Gastroesophageal sphincter (tissue), 4 donors: ENCODE data around the gene RTF2. TPM values are rescaled to one million over a fixed set of nuclear protein-coding genes. Genes with fewer than 3 reads are reported as not detected.

Source experiments
- ATAC-seq: fragments of 150-250 bp; one replicate; pipeline ENCODE4 v1.9.1; 2016; ENCODE audit warnings: mild to moderate bottlenecking, moderate library complexity
- H3K27ac ChIP-seq, 4 donors: fragments of 200-600 bp; sonication (generic) in 3 of 4; 1 replicate in 3 of 4; 2 replicates in 1 of 4; pipeline ENCODE4 v1.5.1; 2016 to 2019
- H3K27me3 ChIP-seq: fragments of 200-600 bp; sonication (generic); one replicate; pipeline ENCODE4 v1.5.1; 2019
- H3K36me3 ChIP-seq, 2 donors: fragments of 200-600 bp; sonication (generic); one replicate each; pipeline ENCODE4 v1.5.1; 2019; ENCODE audit warnings: control low read depth in 1 of 2
- H3K4me1 ChIP-seq, 3 donors: fragments of 200-600 bp; sonication (generic); 1 replicate in 2 of 3; 2 replicates in 1 of 3; pipeline ENCODE4 v1.5.1; 2016 to 2019; ENCODE audit warnings: control low read depth in 2 of 3
- H3K4me3 ChIP-seq, 2 donors: fragments of 200-600 bp; sonication (generic); one replicate each; pipeline ENCODE4 v1.5.1; 2019; ENCODE audit warnings: mild to moderate bottlenecking in 1 of 2, moderate library complexity in 1 of 2
- H3K9me3 ChIP-seq, 3 donors: fragments of 200-600 bp; sonication (generic); one replicate each; pipeline ENCODE4 v1.5.1; 2017 to 2019; ENCODE audit warnings: control low read depth in 2 of 3
- CTCF ChIP-seq, 4 experiments: fragments of 200-600 bp in 2 of 4; fragments of 450-650 bp in 2 of 4; sonication (generic) in 1 of 4; IDR thresholded peaks; one replicate each; pipeline ENCODE4 v1.5.1; 2017 to 2019; ENCODE audit warnings: antibody characterized with exemption in 4 of 4, mild to moderate bottlenecking in 2 of 4, moderate library complexity in 2 of 4
- EP300 ChIP-seq: sonication (generic); formaldehyde crosslinking; IDR thresholded peaks from one replicate; pipeline ENCODE4 v1.6.1; 2017; ENCODE audit warnings: antibody characterized with exemption, mild to moderate bottlenecking
- POLR2A ChIP-seq, 2 donors: fragments of 450-650 bp; IDR thresholded peaks; one replicate each; pipeline ENCODE4 v1.6.1; 2017; ENCODE audit warnings: antibody characterized with exemption in 2 of 2, mild to moderate bottlenecking in 2 of 2, moderate library complexity in 1 of 2
- POLR2AphosphoS5 ChIP-seq: sonication (generic); formaldehyde crosslinking; IDR thresholded peaks from one replicate; pipeline ENCODE4 v1.6.1; 2017; ENCODE audit warnings: antibody characterized with exemption
- WGBS, 2 donors: methylation state at CpG; one replicate each; pipeline ENCODE4 v1.1.5; 2018; ENCODE audit warnings: low coverage in 1 of 2; 5-methylcytosine and 5-hydroxymethylcytosine counted together
- total RNA-seq, 4 donors: library from RNA; depleted of rRNA; stranded (reverse); fragments of >200 nt; gene quantifications; one replicate each; pipeline ENCODE4 v1.1.0, GENCODE V29; 2016

RTF2 gene
- total RNA-seq, 4 donors from 2014 or later: 83.7 to 96.1 (median 90.3) TPM

- Histone ChIP-seq H3K4me3 (no peak overlapping the region), H3K4me1 (peaks cover 0 to 27% (median 0%) of the 10 kb centered on the region in 3 donors), H3K27me3 (no peaks in the 10 kb centered on the region), H3K9me3 (no peaks in the 10 kb centered on the region), H3K36me3 (no peaks in the 10 kb centered on the region), H3K27ac (no peak overlapping the region)
- WGBS, 2 donors: 88 to 91% methylated on average over 1 of the region's 1 CpG
- ATAC-seq: no peak
- TF ChIP-seq CTCF (IDR thresholded peaks at IDR 0.05) (no peak), POLR2A (IDR thresholded peaks at IDR 0.05) (no peak), POLR2AphosphoS5 (no peak), EP300 (no peak)
Observed at GRCh38 chr20:56423211-56423610, 45.2 kb upstream of the RTF2 start.

- WGBS, 2 donors: 17 to 50% methylated on average over 1 of the region's 1 CpG
Observed at GRCh38 chr20:56423886-56424285, 44.5 kb upstream of the RTF2 start.

GRCh38 chr20:56424931-56425330 lies 43.5 kb upstream of the RTF2 start:
- TF ChIP-seq CTCF (IDR thresholded peaks at IDR 0.05) (no peak), EP300 (no peak), POLR2AphosphoS5 (no peak), POLR2A (IDR thresholded peaks at IDR 0.05) (no peak)
- Histone ChIP-seq H3K4me1 (peaks cover 0 to 39% (median 10%) of the 10 kb centered on the region in 3 donors), H3K27me3 (no peaks in the 10 kb centered on the region), H3K27ac (no peak overlapping the region), H3K36me3 (no peaks in the 10 kb centered on the region), H3K4me3 (no peak overlapping the region), H3K9me3 (no peaks in the 10 kb centered on the region)
- WGBS, 2 donors: 75% methylated on average over 1 of the region's 1 CpG; no CpG with 5 or more reads in 1 of the 2 donors
- ATAC-seq: no peak

More at GRCh38 chr20:56423886-56424285, 44.5 kb upstream of the RTF2 start:
- Histone ChIP-seq H3K4me1 (peaks cover 0 to 28% (median 3%) of the 10 kb centered on the region in 3 donors), H3K36me3 (no peaks in the 10 kb centered on the region), H3K4me3 (no peak overlapping the region), H3K27ac (no peak overlapping the region), H3K27me3 (no peaks in the 10 kb centered on the region), H3K9me3 (no peaks in the 10 kb centered on the region)
- ATAC-seq: no peak
- TF ChIP-seq POLR2A (IDR thresholded peaks at IDR 0.05) (no peak), CTCF (IDR thresholded peaks at IDR 0.05) (no peak), POLR2AphosphoS5 (no peak), EP300 (no peak)

- no peak overlapping the region for H3K4me3 ChIP-seq
- H3K4me1 ChIP-seq: peaks cover 0 to 50% (median 13%) of the 10 kb centered on the region in 3 donors
- no peak overlapping the region for H3K27ac ChIP-seq
- no peaks in the 10 kb centered on the region for H3K36me3 ChIP-seq
- no peaks in the 10 kb centered on the region for H3K9me3 ChIP-seq
- ATAC-seq: no peak
- H3K27me3 ChIP-seq: no peaks in the 10 kb centered on the region
- TF ChIP-seq POLR2A (IDR thresholded peaks at IDR 0.05) (no peak), EP300 (no peak), POLR2AphosphoS5 (no peak), CTCF (IDR thresholded peaks at IDR 0.05) (no peak)
- WGBS, 2 donors: 94 to 96% methylated on average over 5 to 9 of the region's 9 CpGs
Observed at GRCh38 chr20:56426026-56426425, 42.4 kb upstream of the RTF2 start.

- no peaks in the 10 kb centered on the region for H3K27me3 ChIP-seq
- H3K4me1 ChIP-seq: peaks cover 0 to 49% (median 13%) of the 10 kb centered on the region in 3 donors
- no peaks in the 10 kb centered on the region for H3K9me3 ChIP-seq
- TF ChIP-seq POLR2AphosphoS5: no peak
- no peak for TF ChIP-seq CTCF (IDR thresholded peaks at IDR 0.05)
- no peak for TF ChIP-seq POLR2A (IDR thresholded peaks at IDR 0.05)
- no peak for TF ChIP-seq EP300
- H3K36me3 ChIP-seq: no peaks in the 10 kb centered on the region
- H3K4me3 ChIP-seq: no peak overlapping the region
- no peak overlapping the region for H3K27ac ChIP-seq
- ATAC-seq: no peak
Observed at GRCh38 chr20:56426926-56427325, 41.5 kb upstream of the RTF2 start.
